ENCODE data around the gene RABEP2.

The RABEP2 gene

DNA sequence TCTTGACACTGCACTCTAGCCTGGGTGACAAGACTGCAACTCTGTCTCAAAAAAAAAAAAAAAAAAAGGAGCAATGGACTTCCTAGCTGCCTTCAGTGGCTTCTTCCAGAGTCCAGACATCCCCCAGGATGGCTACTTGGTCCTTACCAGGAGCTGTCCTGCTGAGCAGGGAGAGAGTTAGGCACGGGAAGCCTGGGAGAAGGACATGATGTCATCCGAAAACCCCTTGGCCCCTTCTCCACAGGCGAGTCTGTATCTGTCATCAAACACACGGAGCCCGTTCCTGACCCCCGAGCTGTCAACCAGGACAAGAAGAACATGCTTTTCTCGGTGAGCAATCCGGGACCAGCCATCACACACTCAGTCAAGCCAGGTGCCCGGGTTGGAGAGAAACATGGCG, 38.1 kb downstream of the RABEP2 start:
- Histone ChIP-seq H2BK5ac (ENCODE audit: low read depth, low read length, poor library complexity) (no peak overlapping the region), H3K9ac (ENCODE audit: low read length) (no peak overlapping the region), H4K8ac (ENCODE audit: low read depth, low read length) (no peak overlapping the region), H3K9me3 (ENCODE audit: insufficient read depth, low read depth, low read length) (peaks cover 2% of the 10 kb centered on the region), H3K27me3 (ENCODE audit: insufficient read depth, low read length) (no peaks in the 10 kb centered on the region), H3K4me3 (ENCODE audit: low read depth, low read length) (no peak overlapping the region), H3K79me1 (ENCODE audit: low read length) (no peaks in the 10 kb centered on the region), H4K91ac (ENCODE audit: low read depth, low read length) (no peak overlapping the region), H3K4me2 (ENCODE audit: low read length) (no peak overlapping the region), H3K79me2 (ENCODE audit: control insufficient read depth, insufficient read depth, low read length, poor library complexity) (no peaks in the 10 kb centered on the region), H2AK5ac (ENCODE audit: low read length) (no peak overlapping the region), H4K12ac (ENCODE audit: low read depth, low read length) (no peak overlapping the region), H2BK120ac (ENCODE audit: insufficient read depth, low read length, poor library complexity) (no peak overlapping the region), H3K36me3 (ENCODE audit: control insufficient read depth in 1 of 2, insufficient read depth in 2 of 2, low read length in 2 of 2) (peaks cover 3 to 5% of the 10 kb centered on the region in 2 experiments), H3K4ac (ENCODE audit: low read depth, low read length) (no peak overlapping the region), H2BK12ac (ENCODE audit: low read length) (no peak overlapping the region), H3K4me1 (ENCODE audit: control insufficient read depth in 1 of 2, insufficient read depth in 2 of 2, low read length in 2 of 2) (no peaks in the 10 kb centered on the region), H3K14ac (ENCODE audit: low read length) (no peak overlapping the region), H3K18ac (ENCODE audit: low read length) (no peak overlapping the region), H3K23ac (ENCODE audit: low read length) (no peak overlapping the region), H2AFZ (ENCODE audit: insufficient read depth, low read length, poor library complexity) (no peak overlapping the region), H3K27ac (ENCODE audit: low read depth, low read length) (no peak overlapping the region)
- WGBS (ENCODE audit: extremely low coverage, insufficient coverage, insufficient read length), result no CpG with 5 or more reads among the region's 10 CpGs
- no peak for DNase-seq

DNA sequence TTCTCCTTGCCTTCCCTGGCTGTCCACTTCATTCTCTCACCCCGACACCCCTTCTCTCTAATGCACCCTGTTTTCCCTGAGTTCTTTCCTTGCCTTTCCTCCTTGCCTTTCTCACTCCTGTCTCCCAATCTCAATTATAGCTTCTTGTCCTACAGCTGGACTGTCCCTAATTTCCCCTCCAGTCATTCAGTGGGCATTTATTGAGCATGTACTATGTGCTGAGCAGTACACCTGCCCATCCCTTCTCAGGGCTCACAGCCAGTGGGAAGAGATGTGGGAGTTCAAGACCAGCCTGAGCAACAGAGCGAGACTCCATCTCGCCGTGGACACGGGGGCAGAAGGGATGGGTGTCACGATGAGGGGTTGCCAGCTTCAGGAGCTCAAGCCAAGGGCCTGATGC, 41.0 kb downstream of the RABEP2 start:
- no peak overlapping the region for H3K9ac ChIP-seq (ENCODE audit: low read length)
- no peak overlapping the region for H2BK5ac ChIP-seq (ENCODE audit: low read depth, low read length, poor library complexity)
- no peak overlapping the region for H3K4me2 ChIP-seq (ENCODE audit: low read length)
- H4K8ac ChIP-seq (ENCODE audit: low read depth, low read length), result no peak overlapping the region
- H3K14ac ChIP-seq (ENCODE audit: low read length), result no peak overlapping the region
- H3K4ac ChIP-seq (ENCODE audit: low read depth, low read length), result no peak overlapping the region
- H3K27ac ChIP-seq (ENCODE audit: low read depth, low read length), result no peak overlapping the region
- DNase-seq, result no peak
- H2BK12ac ChIP-seq (ENCODE audit: low read length), result no peak overlapping the region
- H2AK5ac ChIP-seq (ENCODE audit: low read length), result no peak overlapping the region
- H3K23ac ChIP-seq (ENCODE audit: low read length), result no peak overlapping the region
- H4K91ac ChIP-seq (ENCODE audit: low read depth, low read length), result no peak overlapping the region
- peaks cover 7% of the 10 kb centered on the region for H3K9me3 ChIP-seq (ENCODE audit: insufficient read depth, low read depth, low read length)
- H3K18ac ChIP-seq (ENCODE audit: low read length), result no peak overlapping the region
- H4K12ac ChIP-seq (ENCODE audit: low read depth, low read length), result no peak overlapping the region
- H2AFZ ChIP-seq (ENCODE audit: insufficient read depth, low read length, poor library complexity), result no peak overlapping the region
- H3K4me1 ChIP-seq (ENCODE audit: control insufficient read depth in 1 of 2, insufficient read depth in 2 of 2, low read length in 2 of 2), result peaks cover 9 to 13% of the 10 kb centered on the region in 2 experiments
- H3K27me3 ChIP-seq (ENCODE audit: insufficient read depth, low read length), result peaks cover 18% of the 10 kb centered on the region
- H3K79me2 ChIP-seq (ENCODE audit: control insufficient read depth, insufficient read depth, low read length, poor library complexity), result no peaks in the 10 kb centered on the region
- H3K79me1 ChIP-seq (ENCODE audit: low read length), result no peaks in the 10 kb centered on the region
- H2BK120ac ChIP-seq (ENCODE audit: insufficient read depth, low read length, poor library complexity), result no peak overlapping the region
- H3K4me3 ChIP-seq (ENCODE audit: low read depth, low read length), result no peak overlapping the region
- peaks cover 3 to 5% of the 10 kb centered on the region in 2 experiments for H3K36me3 ChIP-seq (ENCODE audit: control insufficient read depth in 1 of 2, insufficient read depth in 2 of 2, low read length in 2 of 2)
- WGBS (ENCODE audit: extremely low coverage, insufficient coverage, insufficient read length), result no CpG with 5 or more reads among the region's 6 CpGs

DNA sequence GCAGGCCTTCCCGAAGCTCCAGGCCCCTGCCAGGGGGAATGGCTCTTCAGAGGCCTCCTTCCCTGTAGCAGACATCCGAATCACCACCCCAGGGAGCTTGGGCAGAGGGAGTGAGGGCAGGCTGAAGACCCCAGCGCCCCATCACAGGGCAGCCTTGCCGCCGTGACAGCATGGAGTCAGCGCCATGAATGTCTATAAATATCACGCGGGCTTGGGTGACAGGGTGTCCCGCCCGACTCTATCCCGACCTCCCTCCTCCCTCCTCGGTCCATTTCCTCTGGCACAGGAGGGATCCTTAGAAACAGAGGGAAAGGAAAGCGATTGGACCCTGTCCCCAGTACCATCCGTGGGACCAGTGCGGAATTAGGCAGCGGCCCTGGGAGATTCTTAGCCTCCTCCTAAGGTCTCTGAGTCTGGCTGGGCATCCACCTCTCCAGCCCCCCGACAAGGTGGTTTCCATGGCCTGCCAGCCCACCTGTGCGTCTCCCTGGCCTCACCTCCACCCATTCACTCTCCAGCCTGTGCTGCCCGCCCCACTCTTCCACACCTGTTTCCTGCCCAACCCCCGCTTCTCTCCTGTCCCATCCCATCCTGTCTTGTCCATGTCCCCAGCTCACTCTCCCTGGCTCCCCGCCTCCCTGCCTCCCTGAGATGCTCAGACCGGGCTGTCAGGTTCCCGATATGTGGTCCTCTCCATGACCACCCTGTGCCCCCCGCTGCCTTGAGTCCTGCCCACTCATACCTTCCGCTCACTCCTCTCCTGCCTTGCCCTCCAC, 41.6 kb downstream of the RABEP2 start:
- H2AK5ac ChIP-seq (ENCODE audit: low read length), result no peak overlapping the region
- WGBS (ENCODE audit: extremely low coverage, insufficient coverage, insufficient read length), result no CpG with 5 or more reads among the region's 25 CpGs
- no peak overlapping the region for H3K4me2 ChIP-seq (ENCODE audit: low read length)

DNA sequence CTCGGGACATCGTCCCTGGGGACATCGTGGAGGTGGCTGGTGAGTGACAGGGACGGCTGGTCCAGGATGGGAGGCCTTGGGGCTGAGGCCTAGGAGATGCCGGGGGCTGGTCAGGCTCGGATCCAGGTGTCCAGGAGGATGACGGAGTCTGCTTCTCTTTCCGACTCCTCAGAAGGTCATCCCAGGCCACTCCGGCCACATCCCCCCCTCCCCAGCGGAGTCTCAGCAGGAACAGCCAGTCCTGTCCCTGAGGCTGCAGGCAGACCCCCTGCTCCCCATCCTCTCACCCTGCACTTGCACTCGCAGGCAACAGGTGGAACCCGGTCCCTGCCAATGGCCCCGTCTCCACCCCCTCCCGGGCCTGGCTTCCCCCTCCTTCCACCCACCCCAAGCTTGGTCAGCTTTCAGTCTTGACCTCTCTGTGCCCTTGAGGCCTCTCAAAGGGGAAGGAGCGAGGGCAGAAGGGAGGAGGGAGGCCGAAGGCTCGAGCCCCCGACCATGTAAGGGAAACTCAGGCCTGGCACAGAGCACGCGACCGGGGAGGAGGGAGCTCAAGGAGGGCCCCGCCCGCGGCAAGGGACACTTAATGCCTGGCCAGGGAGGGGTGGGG, 42.4 kb downstream of the RABEP2 start:
- Histone ChIP-seq H3K36me3 (ENCODE audit: control insufficient read depth in 1 of 2, insufficient read depth in 2 of 2, low read length in 2 of 2) (peaks cover 2 to 3% of the 10 kb centered on the region in 2 experiments), H3K9ac (ENCODE audit: low read length) (no peak overlapping the region), H2BK5ac (ENCODE audit: low read depth, low read length, poor library complexity) (no peak overlapping the region), H3K23ac (ENCODE audit: low read length) (no peak overlapping the region), H3K79me1 (ENCODE audit: low read length) (no peaks in the 10 kb centered on the region), H3K4me3 (ENCODE audit: low read depth, low read length) (no peak overlapping the region), H2AK5ac (ENCODE audit: low read length) (no peak overlapping the region), H4K8ac (ENCODE audit: low read depth, low read length) (no peak overlapping the region), H3K4me2 (ENCODE audit: low read length) (no peak overlapping the region), H2BK120ac (ENCODE audit: insufficient read depth, low read length, poor library complexity) (no peak overlapping the region), H3K4me1 (ENCODE audit: control insufficient read depth in 1 of 2, insufficient read depth in 2 of 2, low read length in 2 of 2) (peaks cover 9 to 13% of the 10 kb centered on the region in 2 experiments), H3K79me2 (ENCODE audit: control insufficient read depth, insufficient read depth, low read length, poor library complexity) (no peaks in the 10 kb centered on the region), H3K14ac (ENCODE audit: low read length) (no peak overlapping the region), H4K91ac (ENCODE audit: low read depth, low read length) (no peak overlapping the region), H3K27ac (ENCODE audit: low read depth, low read length) (no peak overlapping the region), H4K12ac (ENCODE audit: low read depth, low read length) (no peak overlapping the region), H3K4ac (ENCODE audit: low read depth, low read length) (no peak overlapping the region), H3K18ac (ENCODE audit: low read length) (no peak overlapping the region), H2BK12ac (ENCODE audit: low read length) (no peak overlapping the region), H3K27me3 (ENCODE audit: insufficient read depth, low read length) (peaks cover 18% of the 10 kb centered on the region), H2AFZ (ENCODE audit: insufficient read depth, low read length, poor library complexity) (no peak overlapping the region), H3K9me3 (ENCODE audit: insufficient read depth, low read depth, low read length) (peaks cover 5% of the 10 kb centered on the region)
- WGBS (ENCODE audit: extremely low coverage, insufficient coverage, insufficient read length), result no CpG with 5 or more reads among the region's 24 CpGs
- no peak for DNase-seq

More for the DNA sequence above, 41.6 kb downstream of the RABEP2 start:
- Histone ChIP-seq H2AFZ (ENCODE audit: insufficient read depth, low read length, poor library complexity) (no peak overlapping the region), H3K36me3 (ENCODE audit: control insufficient read depth in 1 of 2, insufficient read depth in 2 of 2, low read length in 2 of 2) (peaks cover 2 to 3% of the 10 kb centered on the region in 2 experiments), H3K9me3 (ENCODE audit: insufficient read depth, low read depth, low read length) (peaks cover 5% of the 10 kb centered on the region), H2BK5ac (ENCODE audit: low read depth, low read length, poor library complexity) (no peak overlapping the region), H3K14ac (ENCODE audit: low read length) (no peak overlapping the region), H3K4me1 (ENCODE audit: control insufficient read depth in 1 of 2, insufficient read depth in 2 of 2, low read length in 2 of 2) (peaks cover 9 to 13% of the 10 kb centered on the region in 2 experiments), H4K12ac (ENCODE audit: low read depth, low read length) (no peak overlapping the region), H3K79me2 (ENCODE audit: control insufficient read depth, insufficient read depth, low read length, poor library complexity) (no peaks in the 10 kb centered on the region), H3K4ac (ENCODE audit: low read depth, low read length) (no peak overlapping the region), H3K18ac (ENCODE audit: low read length) (no peak overlapping the region), H4K8ac (ENCODE audit: low read depth, low read length) (no peak overlapping the region), H3K79me1 (ENCODE audit: low read length) (no peaks in the 10 kb centered on the region), H3K9ac (ENCODE audit: low read length) (no peak overlapping the region), H4K91ac (ENCODE audit: low read depth, low read length) (no peak overlapping the region), H2BK120ac (ENCODE audit: insufficient read depth, low read length, poor library complexity) (no peak overlapping the region), H3K27me3 (ENCODE audit: insufficient read depth, low read length) (peaks cover 18% of the 10 kb centered on the region), H2BK12ac (ENCODE audit: low read length) (no peak overlapping the region), H3K27ac (ENCODE audit: low read depth, low read length) (no peak overlapping the region), H3K23ac (ENCODE audit: low read length) (no peak overlapping the region), H3K4me3 (ENCODE audit: low read depth, low read length) (no peak overlapping the region)
- DNase-seq, result no peak

Measured in trophoblast cell (in vitro differentiated cells and primary cell).